Measurements from ENCODE around the gene HUS1. TPM values are rescaled to one million over a fixed set of nuclear protein-coding genes. Genes with fewer than 3 reads are reported as not detected.

HUS1 gene
- total RNA-seq, 1 donor from 2014 or later: 10.3 TPM

DNA sequence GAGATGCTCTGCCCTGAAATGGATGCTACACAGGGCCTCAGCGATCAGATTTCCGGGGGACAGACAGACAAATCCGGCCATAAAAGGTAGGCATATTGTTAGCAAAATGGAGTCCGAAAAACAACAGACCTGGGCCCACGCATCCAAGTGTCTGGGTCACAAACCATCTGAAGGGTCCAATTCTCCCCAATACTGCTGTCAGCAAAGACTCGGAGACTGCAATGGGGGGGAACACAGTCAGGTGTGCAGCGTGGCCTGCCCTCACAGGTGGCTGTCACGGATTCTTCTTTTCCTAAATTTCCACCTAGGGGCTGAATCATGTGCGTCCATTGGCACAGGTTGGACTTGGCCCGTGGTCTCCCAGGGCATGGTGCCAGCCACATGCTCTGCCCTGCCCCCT lies 44.1 kb downstream of the HUS1 start:
- no peak overlapping the region for H3K4me3 ChIP-seq (ENCODE audit: low read depth, low read length)
- DNase-seq (ENCODE audit: low read depth): no peak
- TF ChIP-seq, protein P1, sequence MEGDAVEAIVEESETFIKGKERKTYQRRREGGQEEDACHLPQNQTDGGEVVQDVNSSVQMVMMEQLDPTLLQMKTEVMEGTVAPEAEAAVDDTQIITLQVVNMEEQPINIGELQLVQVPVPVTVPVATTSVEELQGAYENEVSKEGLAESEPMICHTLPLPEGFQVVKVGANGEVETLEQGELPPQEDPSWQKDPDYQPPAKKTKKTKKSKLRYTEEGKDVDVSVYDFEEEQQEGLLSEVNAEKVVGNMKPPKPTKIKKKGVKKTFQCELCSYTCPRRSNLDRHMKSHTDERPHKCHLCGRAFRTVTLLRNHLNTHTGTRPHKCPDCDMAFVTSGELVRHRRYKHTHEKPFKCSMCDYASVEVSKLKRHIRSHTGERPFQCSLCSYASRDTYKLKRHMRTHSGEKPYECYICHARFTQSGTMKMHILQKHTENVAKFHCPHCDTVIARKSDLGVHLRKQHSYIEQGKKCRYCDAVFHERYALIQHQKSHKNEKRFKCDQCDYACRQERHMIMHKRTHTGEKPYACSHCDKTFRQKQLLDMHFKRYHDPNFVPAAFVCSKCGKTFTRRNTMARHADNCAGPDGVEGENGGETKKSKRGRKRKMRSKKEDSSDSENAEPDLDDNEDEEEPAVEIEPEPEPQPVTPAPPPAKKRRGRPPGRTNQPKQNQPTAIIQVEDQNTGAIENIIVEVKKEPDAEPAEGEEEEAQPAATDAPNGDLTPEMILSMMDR (conservative IDR thresholded peaks at IDR 0.05; ENCODE audit: low read depth, low read length): no peak

DNA sequence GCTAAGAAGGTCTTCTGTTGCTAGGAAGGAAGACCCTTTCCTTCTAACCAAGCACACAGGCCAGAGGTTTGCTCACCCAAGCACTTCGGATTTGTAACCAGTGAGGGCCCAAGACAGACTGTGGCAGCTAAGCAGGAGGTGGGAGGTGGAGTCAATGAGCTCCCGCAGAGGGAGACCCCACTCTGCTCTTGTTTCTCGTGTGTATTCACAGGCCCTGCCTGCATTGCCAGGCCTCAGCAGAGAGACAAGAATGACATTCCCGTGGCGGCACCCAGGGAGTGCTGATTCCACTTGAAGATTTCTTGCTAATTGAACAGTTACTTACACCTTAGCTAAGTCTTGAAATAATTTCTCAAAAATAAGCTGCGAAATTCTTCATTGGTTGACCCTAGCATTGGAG lies 44.6 kb downstream of the HUS1 start:
- no peak overlapping the region for H3K4me3 ChIP-seq (ENCODE audit: low read depth, low read length)
- TF ChIP-seq, protein P1 (conservative IDR thresholded peaks at IDR 0.05; ENCODE audit: low read depth, low read length): no peak
- no peak for DNase-seq (ENCODE audit: low read depth)

DNA sequence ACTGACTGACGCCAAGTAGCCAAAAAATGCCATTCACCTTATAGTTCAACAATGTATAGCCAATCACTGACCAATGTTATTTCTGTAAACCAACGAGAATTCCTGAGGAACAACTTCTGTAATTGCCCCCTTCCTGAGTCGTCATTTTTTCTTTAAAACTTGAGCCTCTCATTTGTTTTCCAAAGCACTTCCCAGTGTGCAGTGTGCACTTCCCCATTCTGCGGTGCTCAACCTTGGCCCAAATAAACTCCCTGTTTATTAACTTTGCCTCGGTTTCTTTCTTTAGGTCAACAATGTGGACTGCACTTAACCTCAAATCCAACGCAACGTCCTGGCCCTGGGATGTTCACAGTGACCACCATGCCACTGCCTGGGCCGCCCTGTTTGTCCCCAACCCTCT lies 46.2 kb downstream of the HUS1 start:
- TF ChIP-seq, protein P1 (conservative IDR thresholded peaks at IDR 0.05; ENCODE audit: low read depth, low read length): no peak
- DNase-seq (ENCODE audit: low read depth): no peak
- H3K4me3 ChIP-seq (ENCODE audit: low read depth, low read length): no peak overlapping the region

DNA sequence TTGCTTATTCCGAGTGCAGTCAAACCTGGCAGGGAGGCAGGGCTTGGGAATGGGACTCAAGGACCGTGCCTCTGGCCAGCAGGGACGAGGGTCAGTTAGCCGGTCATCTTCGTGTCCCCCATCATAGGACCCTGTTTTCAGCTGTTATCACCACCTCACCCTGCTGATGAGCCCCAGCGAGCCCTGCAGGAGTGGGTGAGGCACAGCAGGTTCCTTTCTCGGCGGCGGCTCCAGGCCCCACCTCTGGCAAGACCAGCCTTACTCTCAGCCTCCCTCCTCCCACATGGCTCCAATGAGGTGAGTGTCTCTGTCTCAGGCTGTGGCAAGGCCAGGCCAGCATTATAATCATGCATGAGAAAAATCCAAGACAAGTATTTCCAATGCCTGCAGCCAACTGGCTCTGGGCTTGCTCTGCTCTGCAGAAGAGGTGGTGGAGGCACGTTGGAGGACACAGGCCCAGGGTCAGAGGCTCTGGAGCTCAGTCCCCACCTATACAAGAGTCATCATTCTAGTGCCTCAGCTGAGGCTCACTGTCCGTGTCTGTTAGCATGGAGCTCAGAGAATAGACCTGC lies 46.9 kb downstream of the HUS1 start:
- H3K4me3 ChIP-seq (ENCODE audit: low read depth, low read length): no peak overlapping the region
- no peak for DNase-seq (ENCODE audit: low read depth)
- TF ChIP-seq, protein P1 (conservative IDR thresholded peaks at IDR 0.05; ENCODE audit: low read depth, low read length): no peak

DNA sequence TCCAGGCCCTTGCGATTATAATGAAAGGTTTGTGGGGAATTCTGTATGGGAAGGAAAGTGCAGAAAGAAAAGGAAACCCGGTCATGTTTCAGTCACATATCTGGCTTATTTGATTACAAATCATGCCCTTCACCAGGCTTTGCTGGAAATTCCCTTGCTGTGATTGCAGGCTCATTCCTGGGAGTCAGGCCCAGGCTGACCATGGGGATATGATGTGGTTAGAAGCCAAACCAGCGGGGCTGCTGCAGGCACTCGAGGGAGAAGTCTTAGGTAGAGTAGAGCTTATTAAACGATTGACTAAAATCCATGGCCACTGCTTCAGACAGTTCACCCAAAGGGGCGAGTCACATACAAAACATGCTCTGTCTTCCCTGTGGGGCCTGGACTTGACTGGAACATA lies 47.4 kb downstream of the HUS1 start:
- H3K4me3 ChIP-seq (ENCODE audit: low read depth, low read length): no peak overlapping the region
- TF ChIP-seq, protein P1 (conservative IDR thresholded peaks at IDR 0.05; ENCODE audit: low read depth, low read length): no peak
- DNase-seq (ENCODE audit: low read depth): no peak

DNA sequence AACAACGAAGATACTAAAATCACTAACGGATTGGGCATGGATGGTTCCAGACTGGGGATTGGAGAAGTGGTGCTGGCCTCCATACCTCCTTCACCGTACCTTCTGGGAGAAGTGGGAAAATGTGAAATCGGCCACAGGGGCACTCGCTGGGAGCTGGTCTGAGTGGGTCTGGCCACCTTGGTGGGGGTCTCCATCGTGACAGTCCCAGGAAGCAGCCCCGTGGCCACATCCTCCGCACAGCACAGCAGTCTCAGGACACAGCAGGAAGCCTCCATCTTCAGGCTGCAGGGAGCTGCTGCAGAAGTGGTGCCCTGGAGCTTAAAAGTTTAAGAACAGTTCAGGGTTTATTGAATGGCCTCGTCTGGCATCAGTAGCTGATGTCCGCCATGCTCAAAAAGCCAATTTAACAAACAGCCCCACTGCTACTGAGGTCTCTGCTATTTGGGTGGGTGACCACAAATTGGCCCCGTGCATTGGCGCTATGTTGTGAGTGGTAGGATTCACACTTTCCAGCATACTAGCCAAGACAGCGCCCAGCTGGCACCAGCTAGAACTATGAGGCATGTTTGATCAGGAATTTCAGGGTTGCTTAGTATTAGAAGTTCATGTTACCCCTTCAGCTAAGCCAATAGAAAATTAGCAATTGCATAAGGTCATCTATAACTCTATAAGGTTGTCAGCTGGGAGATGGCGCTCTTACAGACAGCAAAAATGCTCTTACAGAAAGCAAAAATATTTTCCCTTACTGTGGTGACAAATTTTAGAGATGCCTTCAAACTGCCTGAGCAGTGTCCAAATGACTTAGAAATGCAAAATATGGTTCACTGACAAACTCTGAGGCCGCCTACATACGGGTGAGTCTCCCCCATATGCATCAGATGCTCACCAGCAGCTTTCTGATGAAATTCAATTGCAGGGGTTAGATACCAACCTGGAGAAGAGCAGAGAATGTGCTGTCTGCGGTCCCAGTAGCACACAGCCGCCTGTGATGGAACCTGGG lies 48.1 kb downstream of the HUS1 start:
- TF ChIP-seq, protein P1 (conservative IDR thresholded peaks at IDR 0.05; ENCODE audit: low read depth, low read length): no peak
- DNase-seq (ENCODE audit: low read depth): no peak

More for the DNA sequence above, 48.1 kb downstream of the HUS1 start:
- H3K4me3 ChIP-seq (ENCODE audit: low read depth, low read length): no peak overlapping the region
